Stimulated activated CD8-positive, alpha-beta memory T cell treated with anti-CD3 and anti-CD28 coated beads, Interleukin-7, amount 100 ng/mL, for 24 hours (primary cell): ENCODE measurements around the gene EPGN.

Experiments used
- DNase-seq: peaks from one replicate; pipeline ENCODE4 v3.0.0-alpha.2; 2020; ENCODE audit warnings: low read depth

Gene EPGN

GRCh38 chr4:74308215-74308614 is at the start of gene EPGN:
Gene EPGN (plus strand): TSS chr4:74308470. CDS start chr4:74308534, 64 bp downstream.
- no peak for DNase-seq

- no peak for DNase-seq
Measured at GRCh38 chr4:74258963-74259362, 49.3 kb upstream of the EPGN start.

GRCh38 chr4:74260036-74260435 is 48.2 kb upstream of the EPGN start:
- no peak for DNase-seq

GRCh38 chr4:74262522-74262921 is 45.7 kb upstream of the EPGN start:
- no peak for DNase-seq

GRCh38 chr4:74263551-74263950 is 44.7 kb upstream of the EPGN start:
- DNase-seq, result no peak

- no peak for DNase-seq
Measured at GRCh38 chr4:74266081-74266480, 42.2 kb upstream of the EPGN start.

- no peak for DNase-seq
Measured at GRCh38 chr4:74267998-74268606, 40.2 kb upstream of the EPGN start.

GRCh38 chr4:74268643-74269042 is 39.6 kb upstream of the EPGN start:
- no peak for DNase-seq

GRCh38 chr4:74278490-74278889 is 29.8 kb upstream of the EPGN start:
- no peak for DNase-seq

GRCh38 chr4:74279716-74280115 is 28.6 kb upstream of the EPGN start:
- no peak for DNase-seq

GRCh38 chr4:74282926-74283325 is 25.3 kb upstream of the EPGN start:
- no peak for DNase-seq

- DNase-seq, result no peak
Measured at GRCh38 chr4:74283614-74284013, 24.7 kb upstream of the EPGN start.

GRCh38 chr4:74284053-74284452 is 24.2 kb upstream of the EPGN start:
- no peak for DNase-seq

GRCh38 chr4:74287164-74287563 is 21.1 kb upstream of the EPGN start:
- no peak for DNase-seq

- no peak for DNase-seq
Measured at GRCh38 chr4:74287791-74288190, 20.5 kb upstream of the EPGN start.

GRCh38 chr4:74291471-74291870 is 16.8 kb upstream of the EPGN start:
- DNase-seq, result no peak

GRCh38 chr4:74292111-74292870 is 16.0 kb upstream of the EPGN start:
- no peak for DNase-seq

GRCh38 chr4:74293558-74293957 is 14.7 kb upstream of the EPGN start:
- DNase-seq, result no peak

- no peak for DNase-seq
Measured at GRCh38 chr4:74294681-74295080, 13.6 kb upstream of the EPGN start.

GRCh38 chr4:74297539-74297938 is 10.7 kb upstream of the EPGN start:
- no peak for DNase-seq

GRCh38 chr4:74304095-74304625 is 4.1 kb upstream of the EPGN start:
- DNase-seq, result no peak

GRCh38 chr4:74305000-74305399 is 3.3 kb upstream of the EPGN start:
- no peak for DNase-seq

- no peak for DNase-seq
Measured at GRCh38 chr4:74307170-74307569, 1.1 kb upstream of the EPGN start.

- no peak for DNase-seq
Measured at GRCh38 chr4:74309223-74309622, 953 bp downstream of the EPGN start.
